ENCODE data around the gene RBM22.
"Not testable (repeated sequence)": the region's sequence is repeated elsewhere in the genome, so short reads cannot be mapped to it uniquely, and the experiment has no call there.

Gene RBM22

DNA sequence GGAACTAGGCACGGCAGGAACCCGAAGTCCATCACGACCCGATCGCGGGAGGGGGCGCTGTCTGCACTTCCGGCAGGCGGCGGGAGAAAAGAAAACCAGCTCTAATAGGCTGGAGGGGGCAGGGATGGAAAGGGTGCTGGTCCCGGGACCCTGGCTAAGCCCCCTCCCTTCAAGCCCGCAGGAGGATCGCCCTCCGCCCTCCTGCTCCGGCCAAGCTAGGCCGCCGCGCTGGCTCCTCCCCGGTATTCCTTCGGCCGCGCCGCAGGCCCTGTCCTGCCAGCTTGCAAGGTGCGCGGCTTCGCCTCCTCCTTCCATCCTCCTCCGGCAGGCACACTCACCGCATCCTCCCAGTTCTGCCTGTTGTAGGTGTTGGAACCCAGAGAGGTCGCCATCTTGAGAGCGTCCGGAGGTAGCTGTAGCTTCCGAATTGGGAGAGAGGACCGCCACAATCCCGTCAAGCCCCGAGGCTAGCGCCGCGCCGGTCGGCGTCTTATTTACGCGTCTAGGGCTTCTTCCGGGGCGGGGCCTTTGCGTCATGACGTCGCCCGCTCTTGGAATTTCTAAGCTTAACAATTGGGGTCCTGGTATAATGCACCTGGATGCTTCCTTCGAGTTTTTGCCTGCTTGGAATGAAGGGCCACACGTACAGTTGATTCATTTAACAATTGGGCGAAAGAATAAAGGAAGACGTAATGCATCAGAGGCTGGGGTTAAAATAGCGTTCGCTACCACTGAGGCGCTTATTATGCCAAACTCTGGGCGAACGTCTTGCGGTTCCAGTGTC is at the start of gene RBM22:
Gene RBM22, minus strand, starts transcription at position 469 of the 784 bp plus-strand sequence. Its CDS starts 77 bp downstream, at position 392.
- peak; percentile 88 for DNase-seq (ENCODE audit: low read depth, low spot score)

DNA sequence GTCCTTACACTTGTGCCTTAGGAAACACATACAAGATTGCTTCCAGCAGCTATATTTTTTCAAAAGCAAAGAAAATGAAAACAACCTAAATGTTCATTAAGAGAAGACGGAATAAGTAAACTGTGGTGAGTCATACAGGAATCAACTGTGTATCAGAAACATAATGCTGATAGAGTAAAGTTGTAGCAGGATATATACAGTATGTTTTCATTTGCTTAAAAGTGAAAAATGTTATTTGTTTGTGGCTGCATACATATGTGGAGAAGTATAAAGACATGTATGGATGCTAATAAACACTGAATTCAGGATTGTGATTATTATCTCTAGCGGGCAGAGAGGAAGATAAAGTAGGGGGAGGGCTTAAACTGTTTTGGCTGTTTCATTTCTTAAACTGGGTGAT is 49.6 kb upstream of the RBM22 start:
- H3K4me3 ChIP-seq (ENCODE audit: low read length), result no peak overlapping the region
- no peak for DNase-seq (ENCODE audit: low read depth, low spot score)
- no peak overlapping the region for H3K27ac ChIP-seq (ENCODE audit: low read length)
- no peaks in the 10 kb centered on the region; the same call in 1 of the 2 replicates for H3K36me3 ChIP-seq (ENCODE audit: control insufficient read depth, insufficient read depth, low read length)
- no peaks in the 10 kb centered on the region for H3K27me3 ChIP-seq (ENCODE audit: control insufficient read depth, insufficient read depth, low read length)
- no peaks in the 10 kb centered on the region for H3K4me1 ChIP-seq (ENCODE audit: control insufficient read depth, insufficient read depth, low read length)
- WGBS (ENCODE audit: insufficient coverage, insufficient read length), result no CpG with 5 or more reads among the region's 2 CpGs
- H3K9me3 ChIP-seq (ENCODE audit: control insufficient read depth, insufficient read depth, low read length), result no peaks in the 10 kb centered on the region

More for the DNA sequence above, at the start of gene RBM22:
- H3K4me3 ChIP-seq (ENCODE audit: low read length), result peak within 1 kb of the TSS; percentile 99
- peaks cover 9% of the 10 kb centered on the region; the same call in 1 of the 2 replicates for H3K36me3 ChIP-seq (ENCODE audit: control insufficient read depth, insufficient read depth, low read length)
- no CpG with 5 or more reads among the region's 59 CpGs for WGBS (ENCODE audit: insufficient coverage, insufficient read length)
- no peaks in the 10 kb centered on the region for H3K27me3 ChIP-seq (ENCODE audit: control insufficient read depth, insufficient read depth, low read length)
- H3K27ac ChIP-seq (ENCODE audit: low read length), result no peak within 1 kb of the TSS
- H3K4me1 ChIP-seq (ENCODE audit: control insufficient read depth, insufficient read depth, low read length), result no peaks in the 10 kb centered on the region
- H3K9me3 ChIP-seq (ENCODE audit: control insufficient read depth, insufficient read depth, low read length), result no peaks in the 10 kb centered on the region

- not testable (repeated sequence) for H3K36me3 ChIP-seq (ENCODE audit: control insufficient read depth, insufficient read depth, low read length); DNase-seq (ENCODE audit: low read depth, low spot score); H3K9me3 ChIP-seq (ENCODE audit: control insufficient read depth, insufficient read depth, low read length); H3K4me1 ChIP-seq (ENCODE audit: control insufficient read depth, insufficient read depth, low read length); H3K4me3 ChIP-seq (ENCODE audit: low read length); H3K27ac ChIP-seq (ENCODE audit: low read length); H3K27me3 ChIP-seq (ENCODE audit: control insufficient read depth, insufficient read depth, low read length)
- WGBS (ENCODE audit: insufficient coverage, insufficient read length), result no CpG with 5 or more reads among the region's 9 CpGs
Measured at GRCh38 chr5:150743142-150743488, 42.3 kb upstream of the RBM22 start.

GRCh38 chr5:150742455-150743141 is 41.7 kb upstream of the RBM22 start:
- DNase-seq (ENCODE audit: low read depth, low spot score); H3K4me1 ChIP-seq (ENCODE audit: control insufficient read depth, insufficient read depth, low read length); H3K4me3 ChIP-seq (ENCODE audit: low read length); H3K27ac ChIP-seq (ENCODE audit: low read length); H3K36me3 ChIP-seq (ENCODE audit: control insufficient read depth, insufficient read depth, low read length); H3K27me3 ChIP-seq (ENCODE audit: control insufficient read depth, insufficient read depth, low read length); H3K9me3 ChIP-seq (ENCODE audit: control insufficient read depth, insufficient read depth, low read length): not testable (repeated sequence)
- WGBS (ENCODE audit: insufficient coverage, insufficient read length), result no CpG with 5 or more reads among the region's 18 CpGs

DNA sequence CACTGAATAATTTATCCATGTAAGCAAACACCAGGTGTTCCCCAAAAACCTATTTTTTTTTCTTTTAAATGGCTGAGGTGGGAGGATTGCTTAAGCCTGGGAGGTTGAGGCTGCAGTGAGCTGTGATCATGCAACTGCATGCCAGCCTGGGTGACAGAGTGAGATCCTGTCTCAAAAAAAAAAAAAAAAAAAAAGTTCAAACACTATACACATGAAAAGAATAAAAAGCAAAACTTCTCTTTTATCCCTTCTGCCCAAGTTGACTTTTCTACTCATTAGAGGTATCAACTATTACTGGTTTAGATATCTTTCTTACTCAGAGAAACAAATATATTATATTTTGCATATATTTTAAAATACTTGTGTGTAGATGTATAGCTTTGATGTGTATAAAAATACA is 40.1 kb upstream of the RBM22 start:
- Histone ChIP-seq H3K9me3 (ENCODE audit: control insufficient read depth, insufficient read depth, low read length) (no peaks in the 10 kb centered on the region), H3K4me3 (ENCODE audit: low read length) (no peak overlapping the region), H3K4me1 (ENCODE audit: control insufficient read depth, insufficient read depth, low read length) (no peaks in the 10 kb centered on the region), H3K27me3 (ENCODE audit: control insufficient read depth, insufficient read depth, low read length) (no peaks in the 10 kb centered on the region), H3K27ac (ENCODE audit: low read length) (no peak overlapping the region), H3K36me3 (ENCODE audit: control insufficient read depth, insufficient read depth, low read length) (no peaks in the 10 kb centered on the region)
- DNase-seq (ENCODE audit: low read depth, low spot score), result no peak

DNA sequence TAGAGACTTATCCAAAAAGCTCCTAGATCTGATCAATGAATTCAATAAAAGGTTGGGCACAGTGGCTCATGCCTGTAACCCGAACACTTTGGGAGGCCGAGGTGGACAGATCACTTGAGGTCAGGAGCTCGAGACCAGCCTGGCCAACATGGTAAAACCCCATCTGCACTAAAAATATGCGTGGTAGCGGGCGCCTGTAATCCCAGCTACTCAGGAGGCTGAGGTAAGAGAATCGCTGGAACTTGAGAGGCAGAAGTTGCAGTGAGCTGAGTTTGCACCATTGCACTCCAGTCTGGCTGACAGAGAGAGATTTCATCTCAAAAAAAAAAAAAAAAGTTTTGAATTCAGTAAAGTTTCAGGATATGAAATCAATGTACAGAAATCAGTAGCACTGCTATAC is 38.0 kb upstream of the RBM22 start:
- WGBS (ENCODE audit: insufficient coverage, insufficient read length), result no CpG with 5 or more reads among the region's 7 CpGs
- H3K27me3 ChIP-seq (ENCODE audit: control insufficient read depth, insufficient read depth, low read length), result no peaks in the 10 kb centered on the region
- no peak overlapping the region for H3K4me3 ChIP-seq (ENCODE audit: low read length)
- H3K27ac ChIP-seq (ENCODE audit: low read length), result no peak overlapping the region
- H3K9me3 ChIP-seq (ENCODE audit: control insufficient read depth, insufficient read depth, low read length), result no peaks in the 10 kb centered on the region
- H3K4me1 ChIP-seq (ENCODE audit: control insufficient read depth, insufficient read depth, low read length), result no peaks in the 10 kb centered on the region
- DNase-seq (ENCODE audit: low read depth, low spot score), result no peak
- H3K36me3 ChIP-seq (ENCODE audit: control insufficient read depth, insufficient read depth, low read length), result no peaks in the 10 kb centered on the region

DNA sequence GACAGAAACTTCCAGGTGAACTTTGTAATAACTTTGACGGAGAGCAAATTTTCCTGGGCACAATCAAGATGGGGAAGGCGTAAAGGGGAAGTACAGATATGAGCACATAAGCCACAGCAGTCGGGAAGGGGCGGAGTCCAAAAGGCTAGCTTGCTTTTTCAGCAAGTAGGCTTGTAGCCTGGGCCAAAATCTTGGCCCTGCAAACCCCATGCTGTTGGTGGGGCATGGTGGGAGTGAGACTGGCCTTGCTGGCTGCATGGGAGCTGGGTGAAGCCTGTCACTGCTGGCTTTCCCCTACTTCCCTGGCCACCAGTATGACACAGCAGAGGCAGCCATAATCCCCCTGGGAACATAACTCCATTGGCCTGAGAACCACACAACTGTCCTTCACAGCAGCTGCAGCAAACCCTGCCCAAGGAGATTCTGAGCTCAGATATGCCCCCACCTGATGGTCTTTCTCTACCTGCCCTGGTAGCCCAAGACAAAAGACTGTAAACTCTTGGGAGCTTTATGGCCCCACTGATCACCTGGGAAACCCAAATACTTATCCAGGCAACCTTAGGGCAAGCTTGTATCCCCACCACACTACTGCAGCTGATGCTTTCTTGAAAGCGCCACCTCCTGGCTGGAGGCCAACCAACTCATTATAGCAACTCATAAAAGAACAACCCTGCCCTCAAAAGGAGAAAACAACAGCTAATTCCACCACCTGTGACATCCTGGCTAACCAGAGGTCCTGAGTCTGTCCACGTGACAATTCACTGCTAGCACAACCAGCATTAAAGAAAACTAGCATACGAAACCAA is 33.9 kb upstream of the RBM22 start:
- DNase-seq (ENCODE audit: low read depth, low spot score), result no peak
- Histone ChIP-seq H3K9me3 (ENCODE audit: control insufficient read depth, insufficient read depth, low read length) (no peaks in the 10 kb centered on the region), H3K4me1 (ENCODE audit: control insufficient read depth, insufficient read depth, low read length) (no peaks in the 10 kb centered on the region), H3K27ac (ENCODE audit: low read length) (no peak overlapping the region), H3K36me3 (ENCODE audit: control insufficient read depth, insufficient read depth, low read length) (peaks cover 3% of the 10 kb centered on the region; the same call in 1 of the 2 replicates), H3K4me3 (ENCODE audit: low read length) (no peak overlapping the region), H3K27me3 (ENCODE audit: control insufficient read depth, insufficient read depth, low read length) (no peaks in the 10 kb centered on the region)
- WGBS (ENCODE audit: insufficient coverage, insufficient read length), result no CpG with 5 or more reads among the region's 7 CpGs

DNA sequence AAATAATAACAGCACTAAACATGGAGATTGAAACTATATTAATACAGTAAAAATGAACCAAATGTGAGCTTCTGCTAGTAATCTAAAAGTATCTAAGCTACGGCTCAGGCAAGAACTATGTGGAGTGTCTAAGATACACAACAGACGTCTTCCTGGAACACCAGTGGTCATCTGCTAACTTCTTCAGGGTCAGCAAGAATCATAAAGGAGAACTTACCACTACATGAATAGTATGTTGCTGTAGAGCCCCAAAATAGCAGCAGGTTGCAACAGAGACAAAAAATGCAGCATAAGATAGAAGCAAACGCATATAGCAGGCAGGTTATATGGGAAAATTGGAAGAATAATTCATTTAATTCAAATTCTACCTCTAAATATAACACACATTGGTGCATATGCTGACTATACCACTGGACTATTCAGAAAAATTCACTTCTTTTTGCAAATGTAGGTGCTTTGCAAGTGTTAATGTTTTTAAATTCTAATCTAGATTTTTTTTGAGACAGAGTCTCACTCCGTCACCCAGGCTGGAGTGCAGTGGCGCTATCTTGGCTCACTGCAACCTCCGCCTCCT is 30.9 kb upstream of the RBM22 start:
- Histone ChIP-seq H3K36me3 (ENCODE audit: control insufficient read depth, insufficient read depth, low read length) (peaks cover 3% of the 10 kb centered on the region; the same call in 1 of the 2 replicates), H3K9me3 (ENCODE audit: control insufficient read depth, insufficient read depth, low read length) (no peaks in the 10 kb centered on the region), H3K27ac (ENCODE audit: low read length) (no peak overlapping the region), H3K27me3 (ENCODE audit: control insufficient read depth, insufficient read depth, low read length) (no peaks in the 10 kb centered on the region), H3K4me1 (ENCODE audit: control insufficient read depth, insufficient read depth, low read length) (no peaks in the 10 kb centered on the region), H3K4me3 (ENCODE audit: low read length) (no peak overlapping the region)
- WGBS (ENCODE audit: insufficient coverage, insufficient read length), result no CpG with 5 or more reads among the region's 6 CpGs
- no peak for DNase-seq (ENCODE audit: low read depth, low spot score)

- no peak for DNase-seq (ENCODE audit: low read depth, low spot score)
- H3K4me1 ChIP-seq (ENCODE audit: control insufficient read depth, insufficient read depth, low read length), result no peaks in the 10 kb centered on the region
- no peak overlapping the region for H3K27ac ChIP-seq (ENCODE audit: low read length)
- H3K27me3 ChIP-seq (ENCODE audit: control insufficient read depth, insufficient read depth, low read length), result no peaks in the 10 kb centered on the region
- no peaks in the 10 kb centered on the region for H3K9me3 ChIP-seq (ENCODE audit: control insufficient read depth, insufficient read depth, low read length)
- no peak overlapping the region for H3K4me3 ChIP-seq (ENCODE audit: low read length)
- no CpG with 5 or more reads among the region's 4 CpGs for WGBS (ENCODE audit: insufficient coverage, insufficient read length)
- peaks cover 3% of the 10 kb centered on the region; the same call in 1 of the 2 replicates for H3K36me3 ChIP-seq (ENCODE audit: control insufficient read depth, insufficient read depth, low read length)
Measured at GRCh38 chr5:150729859-150730258, 29.0 kb upstream of the RBM22 start.

GRCh38 chr5:150723845-150724244 is 23.0 kb upstream of the RBM22 start:
- no peak overlapping the region for H3K4me3 ChIP-seq (ENCODE audit: low read length)
- WGBS (ENCODE audit: insufficient coverage, insufficient read length), result no CpG with 5 or more reads among the region's 2 CpGs
- H3K9me3 ChIP-seq (ENCODE audit: control insufficient read depth, insufficient read depth, low read length), result no peaks in the 10 kb centered on the region
- no peaks in the 10 kb centered on the region for H3K27me3 ChIP-seq (ENCODE audit: control insufficient read depth, insufficient read depth, low read length)
- no peaks in the 10 kb centered on the region for H3K4me1 ChIP-seq (ENCODE audit: control insufficient read depth, insufficient read depth, low read length)
- H3K36me3 ChIP-seq (ENCODE audit: control insufficient read depth, insufficient read depth, low read length), result peaks cover 2% of the 10 kb centered on the region; the same call in 1 of the 2 replicates
- DNase-seq (ENCODE audit: low read depth, low spot score), result no peak
- H3K27ac ChIP-seq (ENCODE audit: low read length), result no peak overlapping the region

All from iPS DF 6.9 (cell line).